Measurements from ENCODE around the gene GMPR. TPM values are rescaled to one million over a fixed set of nuclear protein-coding genes. Genes with fewer than 3 reads are reported as not detected.

GMPR gene
- polyA plus RNA-seq, 1 experiment = 8.3 TPM

DNA sequence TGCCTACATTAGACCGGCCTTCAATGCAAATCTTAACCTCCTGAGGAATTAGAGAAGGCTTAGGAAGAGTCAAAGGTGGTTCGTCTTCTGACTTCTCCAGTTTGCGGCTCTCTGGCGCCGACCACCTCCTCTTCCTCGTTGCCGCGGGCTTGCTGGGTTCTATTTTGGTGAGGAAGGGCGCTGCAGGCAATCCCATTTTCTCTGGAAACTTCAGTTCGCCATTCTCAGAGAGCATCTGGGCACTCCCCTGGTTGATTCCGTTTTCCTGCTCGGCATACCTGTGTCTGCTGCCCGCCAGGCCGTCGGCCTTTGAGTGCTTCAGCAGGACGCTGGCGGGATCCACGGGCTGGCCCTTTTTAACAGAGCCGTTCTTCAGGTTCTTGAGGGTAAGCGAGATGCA is 67.9 kb downstream of the GMPR start:
- ChIA-PET CTCF (no interaction called here), POLR2A (no interaction called here)
- H3K27me3 ChIP-seq (ENCODE audit: control insufficient read depth, insufficient read depth, low read length) = no peaks in the 10 kb centered on the region

DNA sequence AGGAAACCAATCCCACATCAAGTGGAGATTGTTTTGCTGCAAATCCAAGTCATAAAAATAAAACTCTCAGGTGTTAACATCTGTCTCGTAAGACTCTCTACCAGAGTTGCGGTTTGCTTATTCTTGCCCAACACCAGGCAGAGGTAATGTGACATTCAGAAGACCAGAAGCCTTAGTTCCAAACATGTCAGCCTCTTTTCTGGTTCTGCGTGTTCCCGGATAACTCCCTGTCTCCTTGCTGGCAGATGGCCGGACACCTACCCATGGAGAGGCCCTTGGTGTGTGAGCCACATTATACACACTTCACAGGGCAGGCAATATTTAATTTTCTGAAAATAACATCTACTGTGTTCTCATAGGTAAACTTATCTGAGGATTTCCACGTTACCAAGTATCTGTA is 73.4 kb downstream of the GMPR start:
- POLR2A ChIA-PET = no interaction called here
- Histone ChIP-seq H3K27me3 (ENCODE audit: control insufficient read depth, insufficient read depth, low read length) (no peaks in the 10 kb centered on the region), H3K4me3 (ENCODE audit: low read depth, low read length) (no peak overlapping the region), H3K36me3 (ENCODE audit: control insufficient read depth, insufficient read depth, low read length) (peaks cover 4% of the 10 kb centered on the region)
- TF ChIP-seq, protein P1, sequence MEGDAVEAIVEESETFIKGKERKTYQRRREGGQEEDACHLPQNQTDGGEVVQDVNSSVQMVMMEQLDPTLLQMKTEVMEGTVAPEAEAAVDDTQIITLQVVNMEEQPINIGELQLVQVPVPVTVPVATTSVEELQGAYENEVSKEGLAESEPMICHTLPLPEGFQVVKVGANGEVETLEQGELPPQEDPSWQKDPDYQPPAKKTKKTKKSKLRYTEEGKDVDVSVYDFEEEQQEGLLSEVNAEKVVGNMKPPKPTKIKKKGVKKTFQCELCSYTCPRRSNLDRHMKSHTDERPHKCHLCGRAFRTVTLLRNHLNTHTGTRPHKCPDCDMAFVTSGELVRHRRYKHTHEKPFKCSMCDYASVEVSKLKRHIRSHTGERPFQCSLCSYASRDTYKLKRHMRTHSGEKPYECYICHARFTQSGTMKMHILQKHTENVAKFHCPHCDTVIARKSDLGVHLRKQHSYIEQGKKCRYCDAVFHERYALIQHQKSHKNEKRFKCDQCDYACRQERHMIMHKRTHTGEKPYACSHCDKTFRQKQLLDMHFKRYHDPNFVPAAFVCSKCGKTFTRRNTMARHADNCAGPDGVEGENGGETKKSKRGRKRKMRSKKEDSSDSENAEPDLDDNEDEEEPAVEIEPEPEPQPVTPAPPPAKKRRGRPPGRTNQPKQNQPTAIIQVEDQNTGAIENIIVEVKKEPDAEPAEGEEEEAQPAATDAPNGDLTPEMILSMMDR (IDR thresholded peaks at IDR 0.05; ENCODE audit: insufficient read depth, low read depth, low read length) = no peak
- DNase-seq (ENCODE audit: low read depth) = no peak
- CTCF ChIA-PET = no interaction called here

More for the DNA sequence above, 67.9 kb downstream of the GMPR start:
- Histone ChIP-seq H3K36me3 (ENCODE audit: control insufficient read depth, insufficient read depth, low read length) (peaks cover 9% of the 10 kb centered on the region), H3K4me3 (ENCODE audit: low read depth, low read length) (no peak overlapping the region)
- DNase-seq (ENCODE audit: low read depth) = no peak
- TF ChIP-seq, protein P1 (IDR thresholded peaks at IDR 0.05; ENCODE audit: insufficient read depth, low read depth, low read length) = no peak

DNA sequence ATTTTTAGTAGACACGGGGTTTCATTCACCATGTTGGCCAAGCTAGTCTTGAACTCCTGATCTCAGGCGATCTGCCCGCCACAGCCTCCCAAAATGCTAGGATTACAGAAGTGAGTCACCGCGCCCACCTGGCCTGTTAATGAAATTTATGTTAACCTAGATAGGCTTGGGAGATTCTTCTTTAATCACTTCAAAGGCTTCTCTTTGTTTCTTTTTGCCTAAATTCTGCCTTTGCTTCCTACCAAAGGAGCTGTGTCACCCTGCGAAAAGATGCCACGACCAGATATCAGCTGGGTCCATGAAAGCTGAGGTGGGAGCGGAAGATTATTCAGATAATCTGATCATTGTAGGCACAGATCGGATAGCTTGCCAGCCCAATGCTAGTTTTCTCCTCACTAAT is 75.3 kb downstream of the GMPR start:
- POLR2A ChIA-PET = no interaction called here
- no peak overlapping the region for H3K4me3 ChIP-seq (ENCODE audit: low read depth, low read length)
- DNase-seq (ENCODE audit: low read depth) = no peak
- TF ChIP-seq, protein P1 (IDR thresholded peaks at IDR 0.05; ENCODE audit: insufficient read depth, low read depth, low read length) = no peak
- no peaks in the 10 kb centered on the region for H3K27me3 ChIP-seq (ENCODE audit: control insufficient read depth, insufficient read depth, low read length)
- H3K36me3 ChIP-seq (ENCODE audit: control insufficient read depth, insufficient read depth, low read length) = no peaks in the 10 kb centered on the region; the same call in 1 of the 2 replicates
- CTCF ChIA-PET = interaction anchor here (1.1 to 1.8 kb wide), 2 partner anchors 19 to 28 kb away, joined by 3 to 6 read pairs; no protein-coding TSS in a partner anchor

DNA sequence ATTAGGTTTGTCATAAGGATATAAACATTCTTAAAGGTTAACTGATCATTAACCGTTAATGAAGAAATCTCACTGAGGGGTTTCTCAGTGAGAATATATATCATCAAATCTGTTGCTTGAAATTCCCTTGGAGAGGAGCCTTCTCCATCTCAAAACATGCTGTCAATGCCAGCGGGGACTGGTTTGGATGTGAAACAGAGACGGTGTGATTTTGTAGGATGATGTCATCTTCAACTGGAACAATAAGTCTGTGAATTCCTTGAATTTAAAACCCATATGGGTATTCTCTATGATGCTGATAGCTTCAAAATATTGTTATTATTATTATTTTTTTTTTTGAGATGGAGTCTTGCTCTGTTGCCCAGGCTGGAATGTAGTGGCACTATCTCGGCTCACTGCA is 75.9 kb downstream of the GMPR start:
- Histone ChIP-seq H3K4me3 (ENCODE audit: low read depth, low read length) (no peak overlapping the region), H3K36me3 (ENCODE audit: control insufficient read depth, insufficient read depth, low read length) (no peaks in the 10 kb centered on the region; the same call in 1 of the 2 replicates), H3K27me3 (ENCODE audit: control insufficient read depth, insufficient read depth, low read length) (no peaks in the 10 kb centered on the region)
- CTCF ChIA-PET = interaction anchor here (1.1 to 1.8 kb wide), 2 partner anchors 20 to 28 kb away, joined by 3 to 6 read pairs; no protein-coding TSS in a partner anchor
- POLR2A ChIA-PET = no interaction called here
- TF ChIP-seq, protein P1 (IDR thresholded peaks at IDR 0.05; ENCODE audit: insufficient read depth, low read depth, low read length) = no peak
- no peak for DNase-seq (ENCODE audit: low read depth)

DNA sequence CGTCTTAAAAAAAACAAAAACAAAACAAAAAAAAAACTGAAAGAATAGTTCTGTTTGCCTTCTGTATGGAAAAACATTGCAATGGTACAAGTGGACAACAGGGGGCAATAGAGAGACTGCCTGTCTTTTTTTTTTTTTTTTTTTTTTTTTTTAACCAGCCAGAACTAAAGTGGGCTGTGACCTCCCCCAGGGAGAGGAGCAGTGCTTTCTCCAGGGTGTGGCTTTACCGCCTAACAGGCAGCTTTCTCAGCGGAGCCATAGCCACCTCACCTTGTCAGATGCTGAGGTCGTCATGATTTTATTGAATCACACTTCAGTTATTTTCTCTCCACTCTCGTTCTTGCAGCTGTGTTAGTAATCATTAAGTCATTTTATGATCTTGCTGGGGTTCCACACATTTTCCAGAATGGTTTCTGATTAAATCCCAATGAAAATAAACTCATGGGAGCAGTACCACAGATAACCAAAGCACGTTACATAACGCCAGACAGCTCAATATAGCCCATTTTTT is 78.4 kb downstream of the GMPR start:
- ChIA-PET POLR2A (no interaction called here), CTCF (interaction anchor here (0.6 to 9.1 kb wide), 15 partner anchors 8 to 237 kb away, joined by 3 to 70 read pairs (median 3); no protein-coding TSS in a partner anchor)
- H3K36me3 ChIP-seq (ENCODE audit: control insufficient read depth, insufficient read depth, low read length) = no peaks in the 10 kb centered on the region; the same call in 1 of the 2 replicates
- no peak overlapping the region for H3K4me3 ChIP-seq (ENCODE audit: low read depth, low read length)
- DNase-seq (ENCODE audit: low read depth) = no peak
- H3K27me3 ChIP-seq (ENCODE audit: control insufficient read depth, insufficient read depth, low read length) = no peaks in the 10 kb centered on the region
- TF ChIP-seq, protein P1 (IDR thresholded peaks at IDR 0.05; ENCODE audit: insufficient read depth, low read depth, low read length) = peak; percentile 85

Measured in BJ (cell line).